ENCODE results near the gene CHRNA5.

The CHRNA5 gene

DNA sequence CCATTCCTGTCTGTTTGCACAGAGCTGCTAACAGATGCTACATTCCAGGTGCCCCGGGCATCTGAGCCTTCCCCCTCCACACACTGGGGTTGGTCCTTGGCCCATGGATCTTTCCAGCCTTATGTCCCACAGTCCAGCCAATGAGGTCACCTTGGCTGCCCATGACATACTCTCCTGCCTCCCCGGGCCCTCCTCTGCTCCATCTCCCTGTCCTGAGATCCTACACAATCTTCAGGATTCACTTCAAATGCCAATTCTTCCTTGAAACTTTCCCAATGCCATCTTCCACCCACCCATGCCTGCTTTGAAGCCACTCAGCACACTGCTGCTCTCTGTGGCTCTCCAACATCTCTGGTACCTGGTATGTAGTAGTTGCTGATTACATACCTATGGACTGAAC, 51.2 kb downstream of the CHRNA5 start:
- no peak overlapping the region for H3K27ac ChIP-seq
- TF ChIP-seq, protein P1, sequence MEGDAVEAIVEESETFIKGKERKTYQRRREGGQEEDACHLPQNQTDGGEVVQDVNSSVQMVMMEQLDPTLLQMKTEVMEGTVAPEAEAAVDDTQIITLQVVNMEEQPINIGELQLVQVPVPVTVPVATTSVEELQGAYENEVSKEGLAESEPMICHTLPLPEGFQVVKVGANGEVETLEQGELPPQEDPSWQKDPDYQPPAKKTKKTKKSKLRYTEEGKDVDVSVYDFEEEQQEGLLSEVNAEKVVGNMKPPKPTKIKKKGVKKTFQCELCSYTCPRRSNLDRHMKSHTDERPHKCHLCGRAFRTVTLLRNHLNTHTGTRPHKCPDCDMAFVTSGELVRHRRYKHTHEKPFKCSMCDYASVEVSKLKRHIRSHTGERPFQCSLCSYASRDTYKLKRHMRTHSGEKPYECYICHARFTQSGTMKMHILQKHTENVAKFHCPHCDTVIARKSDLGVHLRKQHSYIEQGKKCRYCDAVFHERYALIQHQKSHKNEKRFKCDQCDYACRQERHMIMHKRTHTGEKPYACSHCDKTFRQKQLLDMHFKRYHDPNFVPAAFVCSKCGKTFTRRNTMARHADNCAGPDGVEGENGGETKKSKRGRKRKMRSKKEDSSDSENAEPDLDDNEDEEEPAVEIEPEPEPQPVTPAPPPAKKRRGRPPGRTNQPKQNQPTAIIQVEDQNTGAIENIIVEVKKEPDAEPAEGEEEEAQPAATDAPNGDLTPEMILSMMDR (IDR thresholded peaks at IDR 0.05): no peak
- TF ChIP-seq ZFX (IDR thresholded peaks at IDR 0.05; ENCODE audit: borderline replicate concordance): no peak

DNA sequence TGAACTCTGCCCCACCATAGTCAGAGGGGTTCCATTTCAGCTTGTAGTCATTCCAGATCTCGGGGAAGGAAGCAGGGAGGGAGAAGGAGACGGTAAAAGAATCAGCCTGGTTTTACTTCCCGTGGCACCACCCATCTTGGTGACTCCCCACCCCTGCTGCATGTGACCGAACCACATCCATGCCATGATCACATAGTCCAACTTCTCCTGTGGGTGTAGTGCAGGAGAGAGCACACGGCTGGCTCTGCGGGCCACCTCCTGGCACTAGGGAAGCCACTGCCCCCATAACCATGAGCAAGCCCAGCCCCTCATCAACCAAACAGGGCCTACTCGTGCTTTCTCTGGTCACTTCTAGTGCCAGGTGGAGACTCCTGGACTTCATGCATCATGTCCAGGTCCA, 51.8 kb downstream of the CHRNA5 start:
- no peak for TF ChIP-seq ZFX (IDR thresholded peaks at IDR 0.05; ENCODE audit: borderline replicate concordance)
- TF ChIP-seq, protein P1 (IDR thresholded peaks at IDR 0.05): no peak
- no peak overlapping the region for H3K27ac ChIP-seq

DNA sequence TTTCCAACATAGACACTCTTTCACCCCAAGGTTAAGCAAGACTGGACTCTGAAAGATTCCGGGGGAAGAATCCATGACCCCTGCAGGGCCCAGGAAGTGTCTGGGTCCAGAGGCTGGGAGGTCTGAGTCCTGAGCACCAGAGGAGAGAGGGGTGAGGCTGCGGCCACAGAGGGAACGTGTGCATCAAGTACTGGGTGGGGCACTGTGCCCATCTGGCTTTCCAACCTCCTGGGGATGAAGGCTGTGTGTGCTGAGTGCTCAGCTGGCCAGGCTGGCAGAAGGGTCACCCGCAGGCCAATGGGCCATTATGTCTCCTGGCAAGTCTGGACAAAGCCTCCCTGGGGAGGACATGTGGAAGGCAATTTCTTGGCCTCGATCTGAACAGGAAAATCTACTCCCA, 52.2 kb downstream of the CHRNA5 start:
- TF ChIP-seq ZFX (IDR thresholded peaks at IDR 0.05; ENCODE audit: borderline replicate concordance): no peak
- TF ChIP-seq, protein P1 (IDR thresholded peaks at IDR 0.05): no peak
- H3K27ac ChIP-seq: no peak overlapping the region

DNA sequence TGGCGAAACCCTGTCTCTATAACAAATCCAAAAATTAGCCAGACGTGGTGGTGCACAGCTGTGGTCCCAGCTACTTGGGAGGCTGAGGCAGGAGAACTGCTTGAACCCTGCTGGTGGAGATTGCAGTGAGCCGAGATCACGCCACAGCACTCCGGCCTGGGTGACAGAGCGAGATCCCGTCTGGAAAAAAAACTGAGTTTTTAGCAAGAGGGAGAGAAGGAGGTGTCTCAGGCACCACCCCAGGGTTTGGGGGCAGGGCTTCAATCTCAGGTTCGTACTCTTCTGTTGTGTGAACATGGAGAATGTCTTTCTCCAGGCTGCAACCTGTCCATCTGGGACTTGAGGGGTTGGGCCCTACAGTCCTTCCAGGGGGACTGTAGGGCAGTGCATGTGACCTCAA, 52.7 kb downstream of the CHRNA5 start:
- no peak overlapping the region for H3K27ac ChIP-seq
- TF ChIP-seq, protein P1 (IDR thresholded peaks at IDR 0.05): no peak
- TF ChIP-seq ZFX (IDR thresholded peaks at IDR 0.05; ENCODE audit: borderline replicate concordance): no peak

DNA sequence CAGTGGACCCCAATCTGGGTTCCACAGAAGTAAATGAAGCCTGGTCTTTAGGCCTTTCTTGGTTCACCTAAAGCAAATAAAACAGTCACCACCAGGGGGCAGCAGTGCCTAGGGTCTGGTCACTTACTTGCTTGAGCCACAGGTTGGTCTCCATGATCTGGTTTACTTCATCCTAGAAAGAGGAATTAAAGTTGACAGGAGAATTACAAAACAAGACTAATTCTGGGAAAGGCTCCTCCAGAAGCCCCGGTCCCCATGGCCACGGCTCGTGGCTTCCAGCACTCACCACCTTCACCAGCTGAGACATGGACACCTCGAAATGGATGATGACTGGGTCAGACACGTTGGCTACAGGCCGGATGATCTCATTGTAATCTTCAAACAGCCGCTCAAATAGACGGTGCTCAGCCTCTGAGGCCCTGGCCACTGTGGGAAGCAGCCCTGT, 53.2 kb downstream of the CHRNA5 start:
- H3K27ac ChIP-seq: no peak overlapping the region
- TF ChIP-seq ZFX (IDR thresholded peaks at IDR 0.05; ENCODE audit: borderline replicate concordance): no peak
- TF ChIP-seq, protein P1 (IDR thresholded peaks at IDR 0.05): peak; percentile 89

DNA sequence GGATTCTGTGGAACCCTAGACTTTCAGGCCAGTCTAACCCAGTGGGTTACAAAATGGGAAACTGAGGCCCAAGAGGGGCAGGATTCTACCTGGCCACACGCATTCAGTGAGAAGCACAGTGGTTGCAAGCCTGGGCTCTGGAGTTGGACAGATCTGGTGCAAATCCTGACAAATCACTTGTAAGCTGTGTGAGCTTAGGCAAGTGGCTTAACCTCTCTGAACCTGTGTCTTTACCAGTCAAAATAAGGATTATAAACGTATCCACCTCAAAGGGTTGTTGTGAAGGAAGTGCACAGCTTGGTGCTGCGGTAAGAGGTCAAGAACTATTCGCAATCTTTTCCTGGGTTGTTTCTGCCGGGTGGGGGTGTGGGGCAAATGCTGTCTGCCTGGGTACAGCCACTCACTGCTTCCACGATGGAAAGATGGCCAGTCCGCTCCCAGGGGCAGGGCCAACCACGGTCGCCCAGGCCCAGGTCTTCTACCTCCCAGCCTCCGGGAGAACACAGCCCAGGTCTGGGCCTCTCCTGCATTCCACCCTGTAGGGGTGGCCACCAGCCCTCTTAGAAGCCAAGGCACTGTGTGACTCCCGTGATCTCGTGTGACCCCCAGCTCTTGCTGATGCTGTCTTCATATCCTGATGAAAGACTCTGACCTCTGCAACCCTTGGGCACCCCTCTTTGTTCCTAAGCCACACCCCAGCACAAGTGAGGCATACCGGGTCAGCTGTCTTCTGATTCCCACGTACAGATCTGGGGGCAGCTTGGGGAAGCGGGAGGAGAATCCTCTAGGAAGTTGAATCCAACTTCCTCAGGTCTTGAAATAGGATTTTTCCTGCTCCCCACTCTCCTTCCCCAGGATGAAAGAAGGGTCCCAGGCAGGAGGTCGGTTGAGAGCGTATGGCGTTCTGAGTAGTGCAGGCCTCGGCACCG, 54.0 kb downstream of the CHRNA5 start:
- TF ChIP-seq ZFX (IDR thresholded peaks at IDR 0.05; ENCODE audit: borderline replicate concordance): no peak
- no peak overlapping the region for H3K27ac ChIP-seq

DNA sequence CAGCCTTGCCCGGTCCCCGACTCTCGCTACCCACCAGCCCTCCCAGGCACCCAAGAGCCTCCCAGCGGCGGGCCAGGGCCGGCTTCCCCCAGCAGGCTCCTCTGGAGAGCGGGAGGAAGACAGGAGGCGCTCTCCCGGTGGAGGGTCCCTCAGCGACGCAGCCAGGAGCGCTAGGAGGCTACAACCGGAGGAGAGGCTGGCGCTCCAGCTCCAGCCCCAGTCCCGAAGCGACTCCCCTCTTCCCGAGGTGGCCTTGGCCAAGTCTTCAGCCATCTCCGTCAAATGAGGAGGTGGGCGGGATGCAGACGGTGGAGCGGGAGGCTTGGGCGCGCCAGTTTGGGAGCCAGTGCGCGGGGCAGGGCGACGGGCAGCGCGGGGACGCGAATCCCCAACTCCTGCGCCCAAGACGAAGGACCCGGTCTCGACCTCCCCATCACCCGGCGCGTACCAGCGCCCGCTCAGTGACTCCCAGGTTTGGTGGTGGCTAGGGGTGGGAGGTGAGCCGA, 54.8 kb downstream of the CHRNA5 start:
- no peak overlapping the region for H3K27ac ChIP-seq
- no peak for TF ChIP-seq ZFX (IDR thresholded peaks at IDR 0.05; ENCODE audit: borderline replicate concordance)
- TF ChIP-seq, protein P1 (IDR thresholded peaks at IDR 0.05): peak; percentile 74

Data from 22Rv1 (cell line).